Fibroblast of lung (primary cell): ENCODE data around the gene CAPN8. TPM values are rescaled to one million over a fixed set of nuclear protein-coding genes. Genes with fewer than 3 reads are reported as not detected.

Experiments used
- DNase-seq, 2 donors: peaks; one replicate each; pipeline versions ENCODE4 v3.0.0 to v3.0.0-alpha.2; 2010; ENCODE audit warnings: low read depth in 2 of 2
- H2AFZ ChIP-seq: 2 replicates; pipeline ENCODE4 v1.5.1; 2012; ENCODE audit warnings: low read length, control low read depth, inconsistent platforms
- H3K27ac ChIP-seq: 2 replicates; pipeline ENCODE4 v1.5.1; 2011; ENCODE audit warnings: low read length, control low read depth; ENCODE audit not compliant: insufficient read depth
- H3K27me3 ChIP-seq: 2 replicates; pipeline ENCODE4 v1.5.1; 2011; ENCODE audit warnings: mild to moderate bottlenecking, low read length; ENCODE audit not compliant: control insufficient read depth, insufficient read depth
- H3K36me3 ChIP-seq: 2 replicates; pipeline ENCODE4 v1.5.1; 2011; ENCODE audit warnings: low read length; ENCODE audit not compliant: control insufficient read depth, insufficient read depth
- H3K4me1 ChIP-seq: 2 replicates; pipeline ENCODE4 v1.5.1; 2011; ENCODE audit warnings: low read length; ENCODE audit not compliant: control insufficient read depth, insufficient read depth; ENCODE audit errors: extremely low read depth
- H3K4me2 ChIP-seq: 2 replicates; pipeline ENCODE4 v1.5.1; 2011; ENCODE audit warnings: low read length, control low read depth; ENCODE audit not compliant: insufficient read depth; ENCODE audit errors: extremely low read depth
- H3K4me3 ChIP-seq, 4 experiments: fragments of 200-600 bp in 1 of 4; sonication (generic) in 1 of 4; replicated peaks in 1 of 4; 2 replicates each; pipeline ENCODE4 v1.5.1; 2011 to 2016; ENCODE audit warnings: low read length in 4 of 4, low read depth in 3 of 4, mild to moderate bottlenecking in 3 of 4, control low read depth in 2 of 4, inconsistent platforms in 1 of 4, mixed read lengths in 1 of 4; ENCODE audit not compliant: insufficient read depth in 1 of 4; ENCODE audit errors: control extremely low read depth in 1 of 4
- H3K79me2 ChIP-seq: 2 replicates; pipeline ENCODE4 v1.5.1; 2012; ENCODE audit warnings: mild to moderate bottlenecking, low read length, inconsistent platforms; ENCODE audit not compliant: control insufficient read depth, insufficient read depth
- H3K9ac ChIP-seq: 2 replicates; pipeline ENCODE4 v1.5.1; 2011; ENCODE audit warnings: mild to moderate bottlenecking, low read length, control low read depth; ENCODE audit not compliant: insufficient read depth
- H3K9me3 ChIP-seq: 2 replicates; pipeline ENCODE4 v1.5.1; 2012; ENCODE audit warnings: low read depth, low read length; ENCODE audit not compliant: control insufficient read depth, insufficient read depth
- H4K20me1 ChIP-seq: 2 replicates; pipeline ENCODE4 v1.5.1; 2011; ENCODE audit warnings: low read length; ENCODE audit not compliant: control insufficient read depth, insufficient read depth; ENCODE audit errors: extremely low read depth
- EZH2 ChIP-seq: IDR thresholded peaks from 2 replicates; pipeline ENCODE4 v1.5.1; 2012; ENCODE audit warnings: low read length, control low read depth, mild to moderate bottlenecking; ENCODE audit errors: missing control alignments
- polyA plus RNA-seq, 2 donors: library from polyadenylated mRNA; depleted of rRNA in 1 of 2; stranded (reverse) in 1 of 2; unstranded in 1 of 2; fragments of >200 nt; gene quantifications; 2 replicates each; pipeline ENCODE4 v1.2.1, GENCODE V29; 2011 to 2012; ENCODE audit warnings: missing spikeins in 1 of 2
- total RNA-seq: library from RNA; depleted of rRNA; stranded (reverse); fragments of >200 nt; gene quantifications from 2 replicates; pipeline ENCODE4 v1.2.1, GENCODE V29; 2014
- TF ChIP-seq, protein P1 (sequence below), 2 donors: IDR thresholded peaks in 1 of 2; conservative IDR thresholded peaks in 1 of 2; 1 replicate in 1 of 2; 2 replicates in 1 of 2; pipeline ENCODE4 v1.5.1; 2011 to 2012; ENCODE audit warnings: low read length in 2 of 2, control low read depth in 1 of 2, inconsistent platforms in 1 of 2, low read depth in 1 of 2, mild to moderate bottlenecking in 1 of 2

Gene CAPN8
- total and polyA plus RNA-seq, 2 donors (not counting 1 experiment from before 2014, with no cell fraction given) = not detected

DNA sequence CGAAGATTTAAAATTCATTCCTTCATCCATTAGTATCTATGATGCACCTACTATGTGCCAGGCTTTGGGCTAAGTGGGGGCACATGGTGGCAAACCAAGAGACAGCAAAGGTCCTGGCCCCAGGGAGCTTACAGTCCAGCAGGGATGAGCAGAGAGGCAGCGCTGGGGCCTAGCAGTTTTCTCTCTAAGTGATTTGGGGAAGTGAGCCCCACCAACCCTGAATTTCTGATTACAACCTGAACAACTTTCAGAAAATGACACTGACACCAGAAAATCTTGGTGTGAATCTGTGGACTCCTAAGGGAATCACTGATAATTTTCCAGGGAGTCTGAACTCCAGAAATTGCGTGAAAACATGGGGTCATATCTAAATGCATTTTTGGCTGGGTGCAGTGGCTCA, 111.5 kb downstream of the CAPN8 start:
- no peaks in the 10 kb centered on the region for H3K36me3 ChIP-seq

DNA sequence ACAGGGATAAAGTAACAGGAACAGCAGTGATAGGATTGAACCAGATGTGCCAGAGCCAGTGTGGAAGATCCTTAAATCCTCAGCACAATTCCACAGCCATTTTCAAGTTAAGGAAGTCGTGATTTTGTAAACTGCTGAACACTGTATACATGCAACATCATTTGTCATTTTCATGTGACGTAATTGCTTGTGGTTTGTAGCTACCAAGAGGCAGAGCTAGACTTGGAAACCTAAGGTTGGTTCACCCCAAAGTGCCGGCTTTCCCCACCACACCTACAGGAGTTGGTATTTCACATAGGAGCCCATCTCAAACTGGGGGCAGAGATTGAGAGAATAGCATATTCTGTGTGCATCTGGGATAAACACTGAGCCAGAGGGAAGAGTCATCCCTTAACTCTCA, 113.9 kb downstream of the CAPN8 start:
- Histone ChIP-seq H3K9ac (no peak overlapping the region), H3K4me1 (no peaks in the 10 kb centered on the region), H2AFZ (no peak overlapping the region), H3K36me3 (no peaks in the 10 kb centered on the region), H3K4me3 (no peak overlapping the region), H3K9me3 (no peaks in the 10 kb centered on the region), H3K27me3 (peaks cover 5% of the 10 kb centered on the region), H3K4me2 (no peak overlapping the region), H3K27ac (no peak overlapping the region), H3K79me2 (no peaks in the 10 kb centered on the region), H4K20me1 (no peaks in the 10 kb centered on the region)
- TF ChIP-seq EZH2 = no peak
- TF ChIP-seq, protein P1, sequence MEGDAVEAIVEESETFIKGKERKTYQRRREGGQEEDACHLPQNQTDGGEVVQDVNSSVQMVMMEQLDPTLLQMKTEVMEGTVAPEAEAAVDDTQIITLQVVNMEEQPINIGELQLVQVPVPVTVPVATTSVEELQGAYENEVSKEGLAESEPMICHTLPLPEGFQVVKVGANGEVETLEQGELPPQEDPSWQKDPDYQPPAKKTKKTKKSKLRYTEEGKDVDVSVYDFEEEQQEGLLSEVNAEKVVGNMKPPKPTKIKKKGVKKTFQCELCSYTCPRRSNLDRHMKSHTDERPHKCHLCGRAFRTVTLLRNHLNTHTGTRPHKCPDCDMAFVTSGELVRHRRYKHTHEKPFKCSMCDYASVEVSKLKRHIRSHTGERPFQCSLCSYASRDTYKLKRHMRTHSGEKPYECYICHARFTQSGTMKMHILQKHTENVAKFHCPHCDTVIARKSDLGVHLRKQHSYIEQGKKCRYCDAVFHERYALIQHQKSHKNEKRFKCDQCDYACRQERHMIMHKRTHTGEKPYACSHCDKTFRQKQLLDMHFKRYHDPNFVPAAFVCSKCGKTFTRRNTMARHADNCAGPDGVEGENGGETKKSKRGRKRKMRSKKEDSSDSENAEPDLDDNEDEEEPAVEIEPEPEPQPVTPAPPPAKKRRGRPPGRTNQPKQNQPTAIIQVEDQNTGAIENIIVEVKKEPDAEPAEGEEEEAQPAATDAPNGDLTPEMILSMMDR (conservative IDR thresholded peaks at IDR 0.05 in 1 of 2, IDR thresholded peaks at IDR 0.05 in 1 of 2; ENCODE audit: low read depth in 1 of 2, low read length in 2 of 2) = no peak
- DNase-seq = peak; percentile 7 to 27

More for the DNA sequence above, 111.5 kb downstream of the CAPN8 start:
- H3K4me3 ChIP-seq = no peak overlapping the region
- TF ChIP-seq EZH2 = no peak
- TF ChIP-seq, protein P1 (conservative IDR thresholded peaks at IDR 0.05 in 1 of 2, IDR thresholded peaks at IDR 0.05 in 1 of 2; ENCODE audit: low read depth in 1 of 2, low read length in 2 of 2) = no peak
- no peak for DNase-seq
- no peaks in the 10 kb centered on the region for H3K79me2 ChIP-seq
- H3K9ac ChIP-seq = no peak overlapping the region
- H3K4me2 ChIP-seq = no peak overlapping the region
- no peak overlapping the region for H3K27ac ChIP-seq
- no peaks in the 10 kb centered on the region for H4K20me1 ChIP-seq
- H3K27me3 ChIP-seq = no peaks in the 10 kb centered on the region
- H3K4me1 ChIP-seq = no peaks in the 10 kb centered on the region
- no peak overlapping the region for H2AFZ ChIP-seq
- H3K9me3 ChIP-seq = no peaks in the 10 kb centered on the region

DNA sequence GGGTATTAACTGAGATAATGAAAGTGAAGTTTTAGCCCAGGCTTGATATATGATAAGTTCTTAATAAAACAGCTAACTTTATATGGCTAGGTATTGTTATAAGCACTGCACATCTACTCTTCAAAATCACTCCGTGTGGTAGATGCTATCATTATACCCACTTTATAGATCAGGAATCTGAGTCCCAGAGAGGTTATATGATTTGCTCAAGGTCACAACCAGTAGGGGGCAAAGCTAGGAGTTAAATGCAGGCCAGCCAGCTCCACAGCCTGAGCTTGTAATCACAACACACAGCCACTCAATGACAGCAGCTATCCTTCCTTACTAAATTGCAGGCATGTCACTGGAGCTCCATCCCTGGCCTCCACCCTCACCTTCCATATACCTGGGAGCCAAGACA, 115.8 kb downstream of the CAPN8 start:
- TF ChIP-seq, protein P1 (conservative IDR thresholded peaks at IDR 0.05 in 1 of 2, IDR thresholded peaks at IDR 0.05 in 1 of 2; ENCODE audit: low read depth in 1 of 2, low read length in 2 of 2) = no peak
- no peak for TF ChIP-seq EZH2
- Histone ChIP-seq H3K9me3 (no peaks in the 10 kb centered on the region), H3K4me1 (no peaks in the 10 kb centered on the region), H2AFZ (no peak overlapping the region), H3K4me3 (no peak overlapping the region), H3K27me3 (peaks cover 5% of the 10 kb centered on the region), H3K36me3 (no peaks in the 10 kb centered on the region), H4K20me1 (no peaks in the 10 kb centered on the region), H3K9ac (no peak overlapping the region), H3K79me2 (no peaks in the 10 kb centered on the region), H3K4me2 (no peak overlapping the region), H3K27ac (no peak overlapping the region)
- no peak for DNase-seq
